GM19467 (cell line): ENCODE data around the gene TWIST1.

Experiments used
- ATAC-seq: cut with Tn5 transposase; IDR thresholded peaks from one replicate; pipeline ENCODE4 v1.9.1; 2021; ENCODE audit warnings: mild to moderate bottlenecking, moderate library complexity; ENCODE audit not compliant: unreplicated experiment

TWIST1 gene

DNA sequence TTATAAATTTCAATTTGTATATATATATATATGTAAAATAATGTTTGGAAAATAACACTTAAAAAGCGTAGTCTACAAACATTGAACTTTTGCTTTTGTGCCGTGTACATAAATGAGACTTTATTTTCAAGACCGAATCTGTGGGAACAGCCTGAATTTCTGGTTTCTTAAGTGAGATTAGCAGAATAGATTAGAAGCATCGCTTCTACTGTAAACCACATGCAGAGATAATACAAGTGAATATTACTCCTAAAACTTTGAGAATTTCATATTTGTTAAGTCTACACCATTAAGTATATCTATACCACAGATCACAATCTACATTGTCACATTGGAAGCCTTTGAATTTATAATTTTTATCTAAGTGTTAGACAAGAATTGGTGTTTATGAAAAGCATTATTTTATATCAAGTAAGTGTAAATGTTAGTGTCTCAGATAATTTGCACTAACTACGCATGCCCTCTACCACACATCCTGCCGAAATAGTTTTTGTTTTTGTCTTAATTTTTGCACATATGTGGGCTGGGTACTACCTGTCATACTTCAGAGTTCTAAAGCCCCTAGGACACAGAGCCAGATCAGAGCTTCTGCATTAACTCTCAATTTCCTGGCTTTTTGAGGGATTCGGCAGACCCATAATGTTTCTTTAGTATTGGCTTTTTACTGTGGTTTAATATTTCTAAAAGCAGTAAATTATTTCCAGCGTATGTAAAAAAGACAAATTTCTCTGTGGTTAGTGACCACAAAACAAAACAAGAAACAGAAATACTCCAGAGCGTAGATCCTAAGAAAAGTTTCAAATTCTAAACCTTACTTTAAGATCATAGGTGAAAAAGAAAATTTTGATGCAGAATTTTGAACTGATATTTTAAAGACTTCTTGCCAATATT is 20.0 kb downstream of the TWIST1 start:
- no peak for ATAC-seq

DNA sequence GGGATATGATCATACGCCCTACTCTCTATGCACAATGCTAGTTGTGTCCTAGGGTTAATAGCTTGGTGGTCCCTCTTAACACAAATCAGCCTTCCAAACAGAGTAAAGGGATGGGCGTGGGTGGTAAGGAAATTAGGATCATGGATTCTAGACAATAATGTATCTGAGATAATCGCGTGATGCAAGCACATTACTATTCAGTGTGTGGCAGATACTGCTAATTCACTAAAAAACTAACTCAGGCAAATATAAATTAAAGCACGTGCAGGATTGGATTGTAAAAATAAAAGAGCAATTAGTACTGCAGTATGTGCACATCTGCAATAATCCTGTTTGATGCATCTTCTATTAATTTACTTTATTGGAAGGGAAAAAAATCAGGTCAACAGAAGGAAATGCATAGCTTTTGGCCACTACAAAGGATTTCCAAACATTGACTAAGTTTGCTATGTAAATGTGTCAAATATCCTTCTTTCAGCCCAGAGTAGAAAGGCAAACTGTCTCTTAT is 22.0 kb downstream of the TWIST1 start:
- ATAC-seq = no peak

DNA sequence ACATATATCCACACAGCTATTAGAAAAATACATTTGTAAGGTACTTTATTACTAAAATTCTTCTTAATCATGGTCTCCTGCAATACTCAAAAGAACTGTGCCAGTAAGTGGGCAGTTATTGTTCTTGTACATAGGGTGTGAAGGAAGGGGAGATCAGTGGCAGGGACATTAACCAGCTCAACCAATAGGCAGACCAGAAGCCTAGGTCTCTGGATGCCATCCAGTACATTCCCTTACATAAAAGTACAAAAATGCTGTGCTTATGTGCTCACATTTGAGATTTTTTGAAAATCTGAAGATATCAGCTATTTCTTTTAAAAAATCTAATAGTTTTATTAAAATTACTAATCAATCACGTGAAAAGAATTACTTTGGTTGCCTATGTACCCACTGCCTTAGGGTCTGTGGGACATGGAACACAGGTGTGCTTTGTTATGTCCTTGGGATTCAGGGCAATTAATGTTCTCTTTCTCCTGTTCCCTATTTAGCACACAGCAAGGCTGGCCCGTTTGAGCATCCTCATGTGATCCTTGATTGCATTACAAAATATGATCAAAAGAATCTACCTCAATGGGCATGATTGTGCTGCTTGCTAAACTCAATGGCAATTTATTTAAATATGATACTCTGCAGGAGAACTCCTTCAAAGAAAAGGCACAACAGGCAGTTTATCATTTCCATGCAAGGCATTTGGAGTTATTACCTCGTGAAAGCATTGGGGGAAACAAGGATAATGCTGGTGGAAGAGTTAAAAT is 22.7 kb downstream of the TWIST1 start:
- ATAC-seq = no peak

DNA sequence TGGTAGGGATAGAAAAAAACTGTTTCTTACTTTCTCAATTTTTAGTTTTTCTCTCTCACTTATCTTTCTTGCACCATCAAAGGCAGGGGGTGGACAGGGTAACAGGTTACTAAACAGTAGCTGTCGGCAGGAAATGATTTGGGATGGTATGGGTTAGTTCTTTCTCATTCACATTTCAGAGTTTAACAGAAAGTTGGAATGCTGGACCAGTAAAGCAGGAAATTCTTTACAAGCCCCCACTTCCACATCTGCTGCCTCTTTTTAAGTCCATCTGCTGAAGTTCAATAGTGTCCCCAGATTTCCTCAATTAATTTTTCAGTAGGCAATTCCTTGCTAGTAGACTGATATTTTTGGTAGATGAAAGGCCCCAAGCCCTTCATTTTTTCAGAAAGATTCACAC is 23.3 kb downstream of the TWIST1 start:
- no peak for ATAC-seq

DNA sequence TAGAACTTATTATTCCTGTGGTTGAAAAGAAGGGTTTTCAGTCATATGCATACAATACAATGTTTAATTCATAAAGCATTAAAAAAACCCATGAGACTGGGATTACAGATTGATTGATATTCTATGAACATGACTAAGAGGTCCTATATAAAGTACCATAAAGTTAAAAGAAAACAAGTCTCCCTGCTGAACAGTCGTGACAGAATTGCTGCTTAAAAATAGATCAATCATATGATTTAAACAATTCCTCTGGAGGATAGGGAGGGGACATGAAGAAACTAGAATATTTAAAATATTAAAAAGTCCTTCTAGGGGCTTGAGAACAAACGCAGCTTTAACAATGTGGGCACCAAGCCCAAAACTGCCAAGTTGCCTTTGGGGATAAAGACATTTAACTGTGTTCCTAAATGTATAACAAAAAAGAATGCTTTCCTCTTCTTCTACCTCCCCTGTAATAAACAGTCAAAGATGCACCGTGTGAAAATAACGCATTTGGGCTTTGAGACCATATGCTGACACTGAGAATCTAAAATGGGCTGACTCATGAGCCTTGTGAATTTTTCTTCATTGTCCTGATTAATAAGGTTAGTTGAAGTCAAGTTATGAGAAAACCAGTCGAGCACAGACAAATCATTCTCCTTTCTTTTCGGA is 25.8 kb downstream of the TWIST1 start:
- ATAC-seq = no peak

DNA sequence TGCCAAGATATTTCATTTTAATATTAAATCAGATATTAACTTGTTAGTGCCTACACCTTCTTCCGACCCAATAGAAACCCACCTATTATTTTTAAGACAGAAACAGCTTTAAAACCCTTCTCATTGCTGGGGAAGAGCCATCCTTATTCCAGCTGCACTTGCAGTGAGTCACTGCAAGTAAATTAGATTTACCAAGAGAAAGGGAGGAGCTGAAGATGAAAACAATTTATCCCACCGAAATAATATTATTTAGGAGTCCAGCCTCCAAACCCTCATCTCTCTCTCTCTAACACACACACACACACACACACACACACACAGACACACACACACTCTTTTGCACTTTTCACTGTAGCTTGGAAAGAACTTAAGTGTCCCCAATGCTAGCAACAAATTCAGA is 26.9 kb downstream of the TWIST1 start:
- ATAC-seq = no peak

DNA sequence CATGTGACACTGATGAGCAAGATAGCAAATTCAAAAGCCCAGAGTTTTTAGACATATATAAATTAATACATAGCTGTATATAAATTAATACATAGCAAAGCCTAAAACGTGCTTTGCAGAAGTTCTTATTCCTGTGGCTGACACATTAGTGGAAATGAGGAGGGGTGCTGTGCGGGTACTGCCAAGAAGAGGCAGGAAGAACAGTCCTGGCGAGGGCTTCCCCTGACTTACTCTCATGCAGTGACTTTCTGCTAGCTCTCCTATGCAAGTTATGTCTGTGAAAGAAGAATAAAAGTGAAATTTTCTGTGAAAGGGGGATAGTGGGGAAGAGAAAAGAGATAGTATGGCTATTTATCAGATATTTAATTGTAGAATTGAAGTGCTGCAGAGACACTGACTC is 27.6 kb downstream of the TWIST1 start:
- ATAC-seq = no peak

DNA sequence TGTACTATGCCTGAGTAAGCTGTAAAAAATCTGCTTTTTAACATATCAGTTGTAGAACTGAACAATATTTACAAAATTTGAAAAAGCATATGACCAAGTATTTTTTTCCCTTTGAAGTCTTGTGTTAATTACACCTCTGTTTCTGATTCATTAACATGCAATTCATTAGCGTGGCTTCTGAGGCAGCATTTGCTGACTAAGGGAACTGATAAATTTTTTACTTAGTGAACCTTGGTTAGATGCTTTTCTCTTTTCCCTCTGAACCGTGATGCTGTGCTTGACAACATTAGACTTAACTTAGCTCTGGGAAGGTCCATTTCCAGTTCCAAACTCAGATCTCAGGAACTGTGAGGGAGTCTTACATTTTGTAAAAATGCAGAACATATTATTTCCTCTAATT is 28.1 kb downstream of the TWIST1 start:
- no peak for ATAC-seq

DNA sequence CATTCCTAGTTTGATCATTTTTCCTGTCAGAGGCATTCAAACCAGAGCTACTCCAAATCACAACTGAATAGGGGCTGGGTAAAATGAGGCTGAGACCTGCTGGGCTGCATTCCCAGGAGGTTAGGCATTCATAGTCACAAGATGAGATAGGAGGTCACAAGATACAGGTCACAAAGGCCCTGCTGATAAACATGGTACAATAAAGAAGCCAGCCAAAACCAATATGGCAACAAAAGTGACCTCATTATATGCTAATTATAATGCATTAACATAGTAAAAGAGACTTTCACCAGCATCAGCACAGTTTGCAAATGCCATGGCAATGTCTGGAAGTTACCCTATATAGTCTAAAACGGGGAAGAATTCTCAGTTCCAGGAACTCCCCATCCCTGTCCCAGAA is 37.3 kb downstream of the TWIST1 start:
- ATAC-seq = no peak

DNA sequence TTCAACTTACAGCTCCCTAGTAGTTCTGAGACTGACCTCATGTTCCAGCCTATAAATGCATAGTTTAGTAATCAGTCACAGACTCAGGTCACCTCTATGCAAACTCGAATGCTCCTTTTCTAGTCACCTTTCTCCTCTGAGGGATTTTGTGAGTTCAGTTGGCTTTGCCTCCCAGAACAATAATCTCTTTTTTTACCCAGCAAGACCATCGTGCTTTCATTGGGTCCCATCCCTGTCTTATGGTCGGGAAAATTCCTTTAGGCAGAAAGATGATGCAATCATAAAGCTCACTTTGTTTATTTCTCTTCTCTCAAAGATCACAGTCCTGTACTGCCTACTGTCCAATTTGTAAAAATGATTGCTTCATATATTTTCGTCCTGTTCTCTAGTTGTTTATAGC is 38.4 kb downstream of the TWIST1 start:
- no peak for ATAC-seq

DNA sequence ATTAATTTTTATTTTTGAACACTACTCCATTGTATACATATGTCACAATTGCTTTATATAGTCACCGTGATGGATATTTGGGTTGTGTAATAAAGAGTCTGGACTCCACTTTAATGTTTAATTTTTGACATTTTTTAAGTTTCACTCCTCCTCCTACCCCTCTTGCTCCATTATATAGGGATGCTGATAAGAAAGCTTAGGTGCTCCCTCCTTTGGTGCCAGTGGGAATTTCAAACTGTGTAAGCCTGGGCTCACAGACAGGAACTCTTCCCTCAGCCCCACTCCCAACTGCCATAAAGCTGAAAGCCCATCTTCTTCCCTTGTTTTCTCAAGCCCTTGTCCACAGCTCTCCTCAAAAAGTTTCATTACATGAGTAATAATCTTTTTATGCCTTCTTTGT is 47.6 kb downstream of the TWIST1 start:
- ATAC-seq = no peak

DNA sequence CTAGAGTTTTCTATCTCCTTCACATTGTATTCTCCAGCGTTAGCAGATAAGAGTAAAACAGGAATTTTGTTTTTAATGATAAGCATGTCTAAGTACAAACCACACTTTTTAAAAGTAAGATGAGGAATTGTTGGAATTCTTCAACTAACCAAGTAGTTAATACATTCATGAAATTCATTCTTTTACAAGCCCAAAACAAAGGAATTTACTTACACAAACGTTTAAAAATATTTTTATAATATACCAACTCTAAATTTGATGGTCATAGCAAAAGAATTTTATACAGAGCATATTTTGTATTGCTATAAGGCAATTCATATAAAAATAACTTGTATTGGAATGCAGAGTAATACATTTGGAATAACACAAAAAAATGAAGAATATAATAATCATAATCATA is 51.3 kb downstream of the TWIST1 start:
- ATAC-seq = no peak
